Activated T-cell treated with anti-CD3 and anti-CD28 coated beads for 4 hours (primary cell): ENCODE results near the gene BDP1.
"Not testable (repeated sequence)": the region's sequence is repeated elsewhere in the genome, so short reads cannot be mapped to it uniquely, and the experiment has no call there.

Experiments used
- DNase-seq: peaks from one replicate; pipeline ENCODE4 v3.0.0-alpha.2; 2020

Gene BDP1

DNA sequence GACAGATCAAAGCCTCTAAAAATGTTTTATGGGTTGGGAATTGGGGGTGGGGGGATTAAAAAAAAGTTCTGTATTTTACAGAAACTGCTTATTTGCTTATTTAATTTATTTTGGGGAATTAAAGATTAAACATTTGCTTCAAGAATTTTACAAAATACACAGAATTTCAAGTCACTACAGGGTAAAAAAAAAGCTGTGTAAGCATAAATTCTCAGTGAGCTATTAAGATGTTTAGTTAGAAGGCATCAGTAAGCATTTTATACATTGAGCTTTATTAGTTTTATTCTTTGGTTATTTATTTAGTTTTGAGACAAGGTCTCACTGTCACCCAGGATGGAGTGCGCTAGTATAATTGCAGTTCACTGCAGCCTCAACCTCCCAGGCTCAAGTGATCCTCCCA, 5.2 kb downstream of the BDP1 start:
- DNase-seq: no peak

DNA sequence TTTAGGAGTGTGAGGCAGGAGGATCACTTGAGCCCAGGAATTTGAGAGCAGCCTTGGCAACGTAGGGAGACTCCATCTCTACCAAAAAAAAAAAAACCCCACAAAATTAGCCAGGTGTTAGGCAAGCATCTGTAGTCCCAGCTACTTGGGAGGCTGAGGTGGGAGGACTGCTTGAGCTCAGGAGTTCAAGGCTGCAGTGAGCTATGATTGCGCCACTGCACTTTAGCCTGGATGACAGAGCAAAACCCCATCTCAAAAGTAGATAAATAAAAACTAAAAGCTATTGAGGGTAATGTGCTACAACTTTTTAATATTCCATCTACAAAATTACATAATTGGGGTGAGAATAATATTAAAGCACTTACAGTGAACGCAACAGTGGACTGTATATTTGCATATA, 5.9 kb downstream of the BDP1 start:
- no peak for DNase-seq

DNA sequence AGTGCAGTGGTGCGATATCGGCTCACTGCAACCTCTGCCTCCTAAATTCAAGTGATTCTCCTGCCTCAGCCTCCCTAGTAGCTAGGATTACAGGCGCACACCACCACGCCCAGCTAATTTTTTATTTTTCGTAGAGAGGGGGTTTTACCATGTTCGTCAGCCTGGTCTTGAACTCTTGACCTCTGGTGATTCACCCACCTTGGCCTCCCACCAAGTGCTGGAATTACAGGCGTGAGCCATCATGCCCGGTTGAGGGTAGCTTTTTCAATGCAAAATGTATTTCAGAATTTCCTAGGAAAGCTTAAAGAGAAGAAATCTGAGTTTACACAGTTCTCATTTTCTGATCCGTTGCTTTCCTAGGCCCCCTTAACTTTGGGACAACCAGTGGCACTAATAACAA, 15.7 kb downstream of the BDP1 start:
- DNase-seq: no peak

DNA sequence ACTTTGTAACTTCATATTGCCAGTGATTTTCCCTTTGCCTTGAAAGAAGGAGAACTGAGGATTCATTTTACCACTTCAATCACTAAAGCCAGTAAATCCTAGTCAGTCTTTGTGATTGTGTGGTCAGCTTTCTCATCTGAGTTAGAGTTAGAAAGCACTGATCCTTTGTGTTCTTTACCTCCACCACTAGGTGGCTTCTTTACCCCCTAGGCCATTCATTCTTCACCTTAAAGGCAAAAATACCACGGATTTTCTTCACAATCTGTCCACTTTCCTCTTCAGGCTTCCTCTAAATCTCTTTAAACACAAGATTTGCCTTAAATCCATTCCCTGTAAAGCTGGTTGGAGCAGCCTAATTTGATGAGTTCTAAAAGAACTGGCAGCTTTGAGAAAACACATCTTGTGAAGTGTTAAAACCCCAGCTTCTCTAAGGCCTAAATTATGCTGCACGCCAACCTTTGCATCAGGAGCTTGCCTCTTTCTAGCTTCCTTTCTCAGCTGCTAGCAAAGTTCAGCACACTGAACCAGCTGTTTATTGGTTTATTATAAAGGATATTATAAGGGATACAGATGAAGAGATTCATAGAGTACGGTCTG, 20.4 kb downstream of the BDP1 start:
- no peak for DNase-seq

DNA sequence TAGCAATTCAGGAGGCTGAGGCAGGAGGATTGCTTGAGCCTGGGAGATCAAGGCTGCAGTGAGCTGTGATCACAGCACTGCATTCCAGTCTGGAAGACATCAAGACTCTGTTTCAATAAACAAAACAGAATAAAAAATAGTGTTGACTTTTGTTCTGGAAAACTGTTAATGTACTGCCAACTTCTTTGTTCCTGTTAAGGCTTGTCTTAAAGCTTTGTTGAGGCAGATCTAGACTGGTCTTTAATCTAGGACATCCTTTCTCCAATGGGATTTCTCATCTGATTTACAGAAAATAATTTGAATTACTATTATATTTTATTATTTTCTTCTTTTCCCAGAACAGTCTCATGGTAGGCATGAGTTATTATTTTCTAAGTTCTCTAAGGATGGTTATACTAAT, 26.0 kb downstream of the BDP1 start:
- DNase-seq: no peak

DNA sequence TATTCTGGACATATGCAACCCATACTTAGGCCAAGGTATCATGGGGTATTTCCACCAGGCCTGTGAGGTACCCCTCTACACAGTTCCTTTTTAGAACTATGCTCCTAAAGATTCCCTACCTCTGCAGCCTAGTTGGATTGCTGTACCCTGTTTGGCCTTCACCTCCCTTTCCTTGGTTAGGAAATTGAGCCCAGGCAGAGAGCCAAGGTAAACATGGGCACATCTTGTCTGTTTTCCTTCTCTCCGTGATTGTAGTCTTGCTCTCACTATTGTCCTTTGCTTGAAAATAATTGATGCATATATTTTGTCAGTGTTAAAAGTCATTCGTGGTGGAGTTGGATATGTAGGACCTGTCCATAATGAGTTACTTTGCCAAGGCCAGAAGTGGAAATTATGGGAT, 26.7 kb downstream of the BDP1 start:
- DNase-seq: no peak

DNA sequence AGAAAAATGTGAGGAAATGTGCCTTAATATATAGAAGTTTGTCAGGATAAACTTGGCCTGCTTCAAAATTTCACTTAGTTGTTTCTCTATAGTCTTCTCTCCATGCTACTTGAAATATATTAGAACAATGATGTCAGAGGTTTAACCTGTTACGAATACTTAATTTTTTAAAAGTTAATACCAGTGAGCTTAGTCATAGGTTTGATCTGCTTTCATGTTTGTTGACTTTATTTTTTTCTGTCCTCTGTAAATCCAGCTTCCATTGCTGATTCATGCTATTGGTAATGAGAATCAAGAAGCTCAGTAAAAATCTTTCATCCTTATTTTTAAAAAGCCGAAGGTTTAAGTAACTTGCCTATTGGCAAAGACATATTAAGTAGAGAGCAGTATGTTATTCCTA, 27.9 kb downstream of the BDP1 start:
- no peak for DNase-seq

DNA sequence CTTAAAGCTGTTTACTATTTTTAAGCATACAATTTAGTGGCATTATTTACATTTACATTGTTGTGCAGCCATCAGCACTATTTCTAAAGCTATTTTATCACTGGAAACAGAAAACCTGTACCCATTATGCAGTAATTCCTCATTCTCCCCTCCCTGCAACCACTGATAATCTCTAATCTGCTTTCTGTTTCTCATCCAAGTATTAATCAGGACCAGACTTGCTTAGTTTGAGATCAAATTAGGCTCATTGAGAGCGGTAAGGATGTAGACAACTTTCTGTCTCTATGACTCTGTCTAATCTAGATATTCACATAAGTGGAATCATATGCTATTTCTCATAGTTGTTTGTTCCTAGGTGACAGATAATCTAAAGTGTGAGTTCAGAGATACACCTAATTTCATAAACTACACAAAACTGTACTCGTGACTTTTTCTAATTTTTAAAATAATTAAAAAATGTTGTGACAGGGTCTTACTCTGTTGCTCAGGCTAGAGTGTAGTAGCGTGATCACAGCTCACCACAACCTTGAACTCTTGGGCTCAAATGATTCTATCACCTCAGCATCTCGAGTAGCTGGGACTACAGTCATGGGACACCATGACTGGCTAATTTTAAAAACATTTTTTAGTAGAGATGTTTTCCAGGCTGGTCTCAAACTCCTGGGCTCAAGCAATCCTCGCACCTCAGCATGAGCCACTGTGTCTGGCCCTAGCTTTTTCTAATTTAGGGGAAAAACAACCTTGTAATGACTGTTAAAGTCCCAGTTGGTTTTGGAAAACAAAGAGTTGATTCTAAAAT, 37.6 kb downstream of the BDP1 start:
- DNase-seq: no peak

DNA sequence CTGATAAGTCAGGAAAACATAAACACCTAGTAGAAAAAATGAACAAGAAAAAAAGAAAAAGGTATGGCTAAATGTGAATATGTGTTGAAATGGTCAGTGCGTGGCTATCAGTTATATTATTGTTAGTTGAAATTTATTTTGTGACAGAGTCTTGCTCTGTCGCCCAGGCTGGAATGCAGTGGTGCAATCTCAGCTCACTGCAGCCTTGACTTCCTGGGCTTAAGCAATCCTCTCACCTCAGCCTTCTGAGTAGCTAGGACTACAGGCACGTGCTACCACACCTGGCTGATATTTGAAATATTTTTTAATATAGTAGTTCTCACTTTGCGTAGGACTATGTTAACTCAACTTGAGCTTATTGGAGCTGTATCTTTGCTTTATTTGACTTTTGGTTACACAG, 38.8 kb downstream of the BDP1 start:
- DNase-seq: not testable (repeated sequence)

DNA sequence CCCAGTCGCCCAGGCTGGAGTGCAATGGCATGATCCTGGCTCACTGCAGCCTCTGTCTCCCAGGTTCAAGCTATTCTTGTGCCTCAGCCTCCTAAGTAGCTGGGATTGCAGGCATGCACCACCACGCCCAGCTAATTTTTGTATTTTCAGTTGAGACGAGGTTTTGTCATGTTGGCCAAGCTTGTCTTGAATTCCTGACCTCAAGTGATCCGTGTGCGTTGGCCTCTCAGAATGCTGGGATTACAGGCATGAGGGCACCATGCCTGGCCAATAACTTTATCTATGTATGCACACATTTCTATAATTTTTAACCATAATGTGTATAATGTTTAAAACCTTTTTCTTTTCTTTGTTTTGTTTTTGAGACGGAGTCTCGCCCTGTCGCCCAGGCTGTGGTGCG, 43.3 kb downstream of the BDP1 start:
- not testable (repeated sequence) for DNase-seq

DNA sequence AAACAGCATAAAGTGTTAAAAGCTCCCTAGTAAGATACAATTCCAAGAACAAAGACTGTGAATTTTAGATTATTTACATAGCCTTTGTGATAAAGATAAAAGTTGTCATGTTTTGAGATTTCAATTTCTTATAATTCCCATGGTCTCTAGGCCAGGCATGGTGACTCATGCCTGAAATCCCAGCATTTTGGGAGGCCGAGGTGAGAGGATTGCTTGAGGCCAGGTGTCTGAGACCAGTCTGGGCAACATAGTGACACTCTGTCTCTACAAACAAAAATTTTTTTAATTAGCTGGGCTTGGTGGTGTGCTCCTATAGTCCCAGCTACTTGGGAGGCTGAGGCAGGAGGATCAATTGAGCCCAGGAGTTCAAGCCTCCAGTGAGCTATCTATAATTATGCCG, 48.1 kb downstream of the BDP1 start:
- no peak for DNase-seq

DNA sequence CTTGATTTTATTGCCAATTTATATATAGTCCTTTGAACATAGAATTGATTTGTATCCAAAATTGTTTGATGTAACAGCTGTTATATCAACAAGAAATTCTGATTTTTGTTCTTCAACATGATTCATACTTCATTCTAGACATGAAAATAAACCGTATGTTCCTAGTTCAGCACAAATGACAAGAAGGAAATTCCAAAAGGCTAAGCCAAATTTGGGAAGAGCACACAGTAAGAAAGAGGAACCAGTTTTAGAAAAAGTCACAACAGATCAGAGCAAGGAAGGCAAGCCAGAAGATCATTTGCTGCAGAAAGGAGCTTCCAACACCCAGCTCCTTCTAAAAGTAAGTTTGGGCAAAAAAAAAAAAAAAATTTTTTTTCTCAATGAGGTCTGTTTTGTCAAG, 66.7 kb downstream of the BDP1 start:
- DNase-seq: no peak

DNA sequence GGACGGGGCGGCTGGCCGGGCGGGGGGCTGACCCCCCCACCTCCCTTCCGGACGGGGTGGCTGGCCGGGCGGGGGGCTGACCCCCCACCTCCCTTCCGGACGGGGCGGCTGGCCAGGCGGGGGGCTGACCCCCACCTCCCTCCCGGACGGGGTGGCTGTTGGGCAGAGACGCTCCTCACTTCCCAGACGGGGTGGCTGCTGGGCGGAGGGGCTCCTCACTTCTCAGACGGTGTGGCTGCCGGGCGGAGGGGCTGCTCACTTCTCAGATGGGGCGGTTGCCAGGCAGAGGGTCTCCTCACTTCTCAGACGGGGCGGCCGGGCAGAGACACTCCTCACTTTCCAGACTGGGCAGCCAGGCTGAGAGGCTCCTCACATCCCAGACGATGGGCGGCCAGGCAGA, 70.2 kb downstream of the BDP1 start:
- not testable (repeated sequence) for DNase-seq

DNA sequence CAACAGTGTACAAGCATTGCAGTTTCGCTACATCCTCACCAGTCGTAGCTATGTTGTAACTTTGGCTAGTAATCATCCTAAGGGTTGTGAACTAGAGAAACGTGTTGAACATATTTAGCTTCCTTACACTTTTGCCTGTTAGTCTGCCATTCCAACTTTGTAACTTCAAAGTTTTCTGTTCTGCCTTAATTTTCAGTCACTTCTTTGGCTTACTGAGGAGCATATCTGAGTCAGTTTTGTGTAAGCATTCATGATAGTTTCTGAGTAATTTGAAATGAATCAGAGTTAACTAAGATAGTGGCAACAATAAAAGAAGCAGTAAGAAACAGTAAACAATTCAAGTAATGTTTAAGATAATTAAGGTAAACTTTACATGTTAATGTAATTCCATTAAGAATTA, 72.8 kb downstream of the BDP1 start:
- no peak for DNase-seq

DNA sequence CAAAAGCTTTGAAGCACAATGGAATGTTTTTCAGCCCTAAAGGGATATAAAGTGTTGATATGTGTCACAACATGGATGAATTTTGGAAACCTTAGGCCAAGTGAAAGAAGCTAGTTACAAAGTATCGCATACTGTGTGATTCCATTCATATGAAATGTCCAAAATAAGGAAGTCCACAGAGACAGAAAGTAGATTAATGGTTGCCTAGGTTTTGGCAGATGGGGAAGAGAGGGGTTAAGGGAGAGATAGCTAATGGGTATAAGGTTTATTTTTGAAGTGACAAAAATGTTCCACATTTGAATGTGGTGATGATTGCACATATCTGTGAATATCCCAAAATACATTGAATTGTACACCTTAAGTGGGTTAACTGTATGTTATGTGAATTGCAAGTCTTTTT, 74.2 kb downstream of the BDP1 start:
- DNase-seq: no peak

DNA sequence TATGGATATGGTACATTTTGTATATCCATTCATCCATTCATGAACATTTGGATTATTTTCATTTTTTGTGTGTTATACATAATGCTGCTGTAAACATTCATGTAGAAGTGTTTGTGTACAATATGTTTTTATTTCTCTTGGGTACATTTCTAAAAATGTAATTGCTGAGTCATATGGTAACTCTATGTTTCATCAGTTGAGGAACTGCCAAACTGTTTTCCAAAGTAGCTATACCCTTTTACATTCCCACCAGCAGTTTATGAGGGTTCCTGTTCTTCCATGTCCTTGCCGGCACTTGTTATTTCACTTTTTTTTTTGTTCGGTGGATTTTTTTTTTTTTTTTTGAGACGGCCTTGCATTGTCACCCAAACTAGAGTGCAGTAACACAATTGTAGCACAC, 77.7 kb downstream of the BDP1 start:
- no peak for DNase-seq

DNA sequence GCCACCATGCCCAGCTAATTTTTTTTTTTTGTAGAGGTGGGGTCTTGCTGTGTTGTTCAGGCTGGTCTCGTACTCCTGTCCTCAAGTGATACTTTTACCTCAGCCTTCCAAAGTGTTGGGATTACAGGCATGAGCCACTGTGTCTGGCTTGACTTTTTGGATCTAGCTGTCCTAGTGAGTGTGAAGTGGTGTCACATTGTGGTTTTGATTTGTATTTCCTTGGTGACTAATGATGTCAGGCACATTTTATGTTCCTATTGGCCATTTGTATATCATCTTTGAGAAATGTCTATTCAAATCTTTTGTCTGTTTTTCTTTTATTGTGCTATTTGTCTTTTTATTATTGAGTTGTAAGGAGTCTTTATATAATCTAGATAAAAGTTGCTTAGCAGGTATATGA, 78.2 kb downstream of the BDP1 start:
- no peak for DNase-seq

DNA sequence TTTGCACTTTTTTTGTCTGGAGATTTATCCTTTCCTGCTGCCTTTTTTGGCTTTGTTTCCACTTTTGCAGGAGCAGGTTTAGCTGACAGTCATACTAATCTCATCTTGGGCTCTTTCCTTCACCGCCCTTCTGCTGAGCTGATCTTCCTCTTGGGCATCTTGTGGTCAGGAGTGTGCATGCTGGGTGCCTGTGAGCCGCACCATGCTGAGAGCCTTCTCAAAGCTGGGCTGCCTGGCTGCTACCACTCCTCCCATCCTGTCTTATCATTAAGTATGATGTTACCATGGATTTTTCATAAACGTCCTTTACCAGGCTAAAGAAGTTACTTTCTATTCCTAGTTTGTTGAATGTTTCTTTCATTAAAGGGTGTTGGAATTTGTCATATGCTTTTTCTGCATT, 82.2 kb downstream of the BDP1 start:
- DNase-seq: no peak

DNA sequence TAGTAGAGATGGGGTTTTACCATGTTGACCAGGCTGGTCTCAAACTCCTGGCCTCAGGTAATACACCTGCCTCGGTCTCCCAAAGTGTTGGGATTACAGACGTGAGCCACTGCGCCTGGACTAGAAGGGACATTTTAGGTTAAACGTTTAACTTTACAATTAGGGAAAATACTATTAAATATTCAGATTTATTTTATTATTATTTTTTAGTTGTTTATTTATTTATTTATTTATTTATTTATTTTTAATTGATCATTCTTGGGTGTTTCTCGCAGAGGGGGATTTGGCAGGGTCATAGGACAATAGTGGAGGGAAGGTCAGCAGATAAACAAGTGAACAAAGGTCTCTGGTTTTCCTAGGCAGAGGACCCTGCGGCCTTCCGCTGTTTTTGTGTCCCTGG, 95.4 kb downstream of the BDP1 start:
- not testable (repeated sequence) for DNase-seq

DNA sequence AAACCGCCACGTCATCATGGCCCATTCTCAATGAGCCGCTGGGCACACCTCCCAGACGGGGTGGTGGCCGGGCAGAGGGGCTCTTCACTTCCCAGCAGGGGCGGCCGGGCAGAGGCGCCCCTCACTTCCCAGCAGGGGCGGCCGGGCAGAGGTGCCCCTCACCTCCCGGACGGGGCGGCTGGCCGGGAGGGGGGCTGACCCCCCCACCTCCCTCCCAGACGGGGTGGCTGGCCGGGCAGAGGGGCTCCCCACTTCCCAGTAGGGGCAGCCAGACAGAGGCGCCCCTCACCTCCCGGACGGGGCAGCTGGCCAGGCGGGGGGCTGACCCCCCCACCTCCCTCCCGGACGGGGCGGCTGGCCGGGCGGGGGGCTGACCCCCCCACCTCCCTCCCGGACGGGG, 96.1 kb downstream of the BDP1 start:
- not testable (repeated sequence) for DNase-seq

DNA sequence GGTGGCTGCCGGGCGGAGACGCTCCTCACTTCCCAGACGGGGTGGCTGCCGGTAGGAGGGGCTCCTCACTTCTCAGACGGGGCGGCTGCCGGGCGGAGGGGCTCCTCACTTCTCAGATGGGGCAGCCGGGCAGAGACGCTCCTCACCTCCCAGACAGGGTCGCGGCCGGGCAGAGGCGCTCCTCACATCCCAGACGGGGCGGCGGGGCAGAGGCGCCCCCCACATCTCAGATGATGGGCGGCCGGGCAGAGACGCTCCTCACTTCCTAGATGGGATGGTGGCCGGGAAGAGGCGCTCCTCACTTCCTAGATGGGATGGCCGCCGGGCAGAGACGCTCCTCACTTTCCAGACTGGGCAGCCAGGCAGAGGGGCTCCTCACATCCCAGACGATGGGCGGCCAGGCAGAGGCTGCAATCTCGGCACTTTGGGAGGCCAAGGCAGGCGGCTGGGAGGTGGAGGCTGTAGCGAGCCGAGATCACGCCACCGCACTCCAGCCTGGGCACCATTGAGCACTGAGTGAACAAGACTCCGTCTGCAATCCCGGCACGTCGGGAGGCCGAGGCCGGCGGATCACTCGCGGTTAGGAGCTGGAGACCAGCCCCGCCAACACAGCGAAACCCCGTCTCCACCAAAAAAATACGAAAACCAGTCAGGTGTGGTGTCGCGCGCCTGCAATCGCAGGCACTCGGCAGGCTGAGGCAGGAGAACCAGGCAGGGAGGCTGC, 96.7 kb downstream of the BDP1 start:
- DNase-seq: not testable (repeated sequence)

DNA sequence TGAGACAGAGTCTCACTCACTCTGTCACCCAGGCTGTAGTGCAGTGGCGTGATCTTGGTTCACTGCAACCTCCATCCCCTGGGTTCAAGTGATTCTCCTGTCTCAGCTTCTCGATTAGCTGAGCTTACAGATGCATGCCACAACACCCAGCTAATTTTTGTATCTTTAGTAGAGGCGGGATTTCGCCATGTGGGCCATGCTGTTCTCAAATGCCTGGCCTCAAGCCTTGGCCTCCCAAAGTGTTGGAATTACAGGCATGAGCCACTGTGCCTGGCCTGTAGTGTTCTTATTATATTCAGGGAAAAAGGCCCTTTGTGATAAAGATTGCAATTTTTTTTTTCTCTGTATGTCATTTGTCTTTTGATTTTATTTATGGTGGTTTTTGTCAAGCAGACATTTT, 107.7 kb downstream of the BDP1 start:
- no peak for DNase-seq

DNA sequence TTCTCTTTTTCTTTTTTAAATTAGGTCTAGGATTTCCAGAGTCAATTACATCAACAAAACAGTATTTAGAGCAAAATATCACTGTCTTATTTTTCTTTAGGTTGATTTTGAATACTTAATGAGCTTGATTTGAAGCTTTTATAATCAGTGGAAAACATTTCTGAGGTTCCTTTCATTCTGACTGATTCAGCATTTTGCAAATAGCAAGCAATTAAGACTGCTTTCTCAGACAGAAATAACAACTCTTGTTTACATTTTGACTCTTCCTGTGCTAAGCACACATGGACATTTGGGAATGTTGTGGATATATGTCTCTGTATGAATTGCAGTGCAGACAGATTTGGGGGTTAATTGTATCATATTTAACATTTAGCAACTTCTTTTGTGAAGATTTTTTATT, 109.4 kb downstream of the BDP1 start:
- no peak for DNase-seq
